NB4 (cell line): ENCODE results near the gene BLOC1S1.

Source experiments
- DNase-seq: peaks from one replicate; pipeline ENCODE4 v3.0.0; 2010; ENCODE audit warnings: low read depth
- H3K4me3 ChIP-seq: one replicate; pipeline ENCODE4 v1.5.1; 2011; ENCODE audit warnings: mild to moderate bottlenecking, low read depth, low read length, moderate library complexity
- MYC ChIP-seq: IDR thresholded peaks from 2 replicates; pipeline ENCODE4 v1.6.1; 2011; ENCODE audit warnings: low read depth, low read length
- POLR2A ChIP-seq: IDR thresholded peaks from 2 replicates; pipeline ENCODE4 v1.6.1; 2011; ENCODE audit warnings: mild to moderate bottlenecking; ENCODE audit not compliant: insufficient read length; ENCODE audit errors: extremely low read depth
- TF ChIP-seq, protein P1 (sequence below): IDR thresholded peaks from 2 replicates; pipeline ENCODE4 v1.6.1; 2011; ENCODE audit warnings: low read depth, low read length
- TF ChIP-seq, protein P2 (sequence below): IDR thresholded peaks from one replicate; pipeline ENCODE4 v1.5.1; 2012; ENCODE audit warnings: low read depth, low read length

BLOC1S1 gene

DNA sequence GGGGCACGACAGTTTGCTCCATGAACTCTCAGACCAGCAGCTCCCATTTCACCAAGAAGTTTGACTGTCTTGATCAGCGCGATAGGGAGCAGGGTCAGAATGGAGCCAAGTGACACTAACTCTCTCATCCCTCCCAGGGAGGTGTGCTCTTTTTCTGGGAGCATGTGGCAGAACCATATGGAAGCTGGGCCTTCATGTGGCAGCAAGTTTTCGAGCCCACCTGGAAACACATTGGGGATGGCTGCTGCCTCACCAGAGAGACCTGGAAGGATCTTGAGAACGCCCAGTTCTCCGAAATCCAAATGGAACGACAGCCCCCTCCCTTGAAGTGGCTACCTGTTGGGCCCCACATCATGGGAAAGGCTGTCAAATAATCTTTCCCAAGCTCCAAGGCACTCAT, 32.2 kb upstream of the BLOC1S1 start:
- no peak overlapping the region for H3K4me3 ChIP-seq
- TF ChIP-seq, protein P1, sequence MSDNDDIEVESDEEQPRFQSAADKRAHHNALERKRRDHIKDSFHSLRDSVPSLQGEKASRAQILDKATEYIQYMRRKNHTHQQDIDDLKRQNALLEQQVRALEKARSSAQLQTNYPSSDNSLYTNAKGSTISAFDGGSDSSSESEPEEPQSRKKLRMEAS: no peak
- TF ChIP-seq POLR2A (no peak), MYC (no peak)
- TF ChIP-seq, protein P2, sequence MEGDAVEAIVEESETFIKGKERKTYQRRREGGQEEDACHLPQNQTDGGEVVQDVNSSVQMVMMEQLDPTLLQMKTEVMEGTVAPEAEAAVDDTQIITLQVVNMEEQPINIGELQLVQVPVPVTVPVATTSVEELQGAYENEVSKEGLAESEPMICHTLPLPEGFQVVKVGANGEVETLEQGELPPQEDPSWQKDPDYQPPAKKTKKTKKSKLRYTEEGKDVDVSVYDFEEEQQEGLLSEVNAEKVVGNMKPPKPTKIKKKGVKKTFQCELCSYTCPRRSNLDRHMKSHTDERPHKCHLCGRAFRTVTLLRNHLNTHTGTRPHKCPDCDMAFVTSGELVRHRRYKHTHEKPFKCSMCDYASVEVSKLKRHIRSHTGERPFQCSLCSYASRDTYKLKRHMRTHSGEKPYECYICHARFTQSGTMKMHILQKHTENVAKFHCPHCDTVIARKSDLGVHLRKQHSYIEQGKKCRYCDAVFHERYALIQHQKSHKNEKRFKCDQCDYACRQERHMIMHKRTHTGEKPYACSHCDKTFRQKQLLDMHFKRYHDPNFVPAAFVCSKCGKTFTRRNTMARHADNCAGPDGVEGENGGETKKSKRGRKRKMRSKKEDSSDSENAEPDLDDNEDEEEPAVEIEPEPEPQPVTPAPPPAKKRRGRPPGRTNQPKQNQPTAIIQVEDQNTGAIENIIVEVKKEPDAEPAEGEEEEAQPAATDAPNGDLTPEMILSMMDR: no peak

DNA sequence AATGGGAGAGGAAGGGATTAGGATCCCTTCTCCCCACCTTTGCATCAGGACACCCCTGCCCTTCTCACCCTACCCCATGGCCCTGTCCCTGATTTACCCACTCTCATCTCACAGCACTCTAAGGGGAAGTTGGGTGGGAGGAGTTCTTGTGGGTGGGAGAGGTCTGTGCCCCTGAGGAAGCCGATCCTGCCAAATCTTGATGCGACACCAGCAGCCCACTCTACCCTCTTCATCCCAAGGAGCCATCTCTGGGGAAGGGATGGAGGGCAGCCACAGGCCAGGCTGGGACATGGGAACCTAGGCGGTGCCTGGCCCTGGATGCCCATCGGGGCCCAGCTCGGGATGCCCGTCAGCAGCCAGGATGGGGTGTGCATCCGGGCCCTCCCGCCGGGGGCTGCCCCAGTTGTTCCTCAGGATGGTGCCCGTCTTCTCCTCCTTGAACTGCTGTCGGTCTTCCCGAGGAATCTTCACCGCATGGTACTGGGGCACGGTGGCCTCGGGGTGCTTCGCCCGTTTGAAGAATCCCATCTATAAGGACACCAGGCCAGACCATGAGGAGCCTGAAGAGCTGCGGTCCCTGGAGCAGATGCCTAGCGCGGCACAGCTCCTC, 31.0 kb upstream of the BLOC1S1 start:
- DNase-seq: no peak
- no peak overlapping the region for H3K4me3 ChIP-seq
- TF ChIP-seq, protein P2: no peak
- TF ChIP-seq POLR2A (no peak), MYC (no peak)
- TF ChIP-seq, protein P1: no peak

More for the DNA sequence above, 32.2 kb upstream of the BLOC1S1 start:
- no peak for DNase-seq

DNA sequence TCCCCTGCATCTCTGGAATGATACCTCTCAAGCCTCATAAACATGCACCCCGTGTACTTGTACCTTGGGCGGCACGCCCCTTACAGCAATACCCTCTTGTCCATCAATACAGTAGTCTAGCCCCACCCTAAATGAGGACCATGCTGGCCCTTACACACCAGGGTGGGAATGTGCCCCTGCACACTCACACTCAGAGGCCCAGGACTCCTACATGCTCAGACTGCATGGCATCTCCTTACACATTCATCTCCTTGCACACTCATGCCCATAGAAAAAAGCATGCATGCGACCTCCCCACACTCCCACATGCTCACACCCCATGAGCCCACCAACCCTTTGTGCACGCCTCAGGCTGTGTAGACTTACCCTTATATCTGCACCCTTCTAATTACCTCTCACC, 30.2 kb upstream of the BLOC1S1 start:
- TF ChIP-seq MYC: no peak
- TF ChIP-seq, protein P2: no peak
- no peak for TF ChIP-seq POLR2A
- TF ChIP-seq, protein P1: no peak
- no peak for DNase-seq
- no peak overlapping the region for H3K4me3 ChIP-seq

DNA sequence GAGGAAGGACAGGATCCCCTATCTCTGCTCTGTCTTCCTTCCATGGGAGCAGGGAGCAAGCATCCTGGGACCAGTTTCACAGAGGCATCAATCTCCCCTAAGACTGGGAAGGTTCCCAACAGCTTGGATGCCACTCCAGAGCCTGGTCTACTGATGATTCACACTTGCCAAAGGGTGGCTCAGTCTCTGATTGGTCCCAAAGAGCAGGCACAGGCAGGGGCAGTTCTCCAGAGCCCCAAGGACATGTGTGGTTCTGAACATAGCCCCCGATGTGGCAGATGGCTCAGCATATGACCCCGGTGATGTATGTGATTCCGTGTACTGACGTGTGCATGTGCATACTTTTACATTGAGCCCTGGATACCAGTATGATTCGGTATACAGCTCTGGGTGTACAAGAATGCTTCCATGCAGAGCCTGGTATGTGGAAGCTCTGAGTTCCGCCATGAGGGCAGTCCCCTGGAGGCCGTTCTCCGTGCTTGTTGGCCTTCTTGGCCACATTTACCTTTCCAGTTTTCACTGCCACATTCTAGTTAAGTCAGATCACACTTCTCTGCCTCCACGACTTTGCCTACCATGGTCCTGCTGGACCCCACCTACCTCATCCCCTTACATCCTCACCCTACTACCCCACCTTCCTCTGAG, 29.4 kb upstream of the BLOC1S1 start:
- TF ChIP-seq POLR2A (no peak), MYC (no peak)
- TF ChIP-seq, protein P1: no peak
- TF ChIP-seq, protein P2: no peak
- no peak overlapping the region for H3K4me3 ChIP-seq
- DNase-seq: no peak

DNA sequence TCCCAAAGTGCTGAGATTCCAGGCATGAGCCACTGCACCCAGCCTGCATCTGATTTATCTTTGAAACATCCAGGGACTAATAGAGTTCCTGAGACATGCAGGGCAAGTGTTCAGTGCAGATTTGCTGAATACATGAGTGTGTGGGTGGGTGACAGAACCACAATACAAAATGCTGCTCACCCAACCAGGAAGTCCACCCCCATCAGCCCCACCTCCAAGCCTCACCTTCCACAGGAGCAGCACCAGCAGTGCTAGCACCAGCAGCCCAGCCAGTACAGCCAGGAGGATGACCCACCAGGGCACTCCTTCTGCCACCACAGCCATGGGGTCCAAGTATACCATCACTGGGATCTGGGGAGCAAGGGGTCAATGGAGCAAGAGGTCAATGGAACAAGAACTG, 28.1 kb upstream of the BLOC1S1 start:
- H3K4me3 ChIP-seq: no peak overlapping the region
- TF ChIP-seq, protein P2: no peak
- TF ChIP-seq POLR2A (no peak), MYC (no peak)
- TF ChIP-seq, protein P1: no peak
- no peak for DNase-seq
